Right lobe of liver (tissue), 4 donors: ENCODE measurements around the gene PFKL.

Source experiments
- POLR2A ChIP-seq: fragments of 450-650 bp; IDR thresholded peaks from one replicate; pipeline ENCODE4 v1.6.1; 2017; ENCODE audit warnings: antibody characterized with exemption, mild to moderate bottlenecking
- TF ChIP-seq, protein P1 (sequence below), 4 donors: fragments of 200-600 bp in 3 of 4; fragments of 450-650 bp in 1 of 4; IDR thresholded peaks; one replicate each; pipeline versions ENCODE4 v1.5.1 to v1.8.0; 2016 to 2022; ENCODE audit warnings: antibody characterized with exemption in 4 of 4, mild to moderate bottlenecking in 2 of 4
- donor health status: DM: no; HTN: no; CAD: no.
- donor health status: DM: no; HTN: no; CAD: no.
- donor health status: DM: no; HTN: yes; CAD: no.

DNA sequence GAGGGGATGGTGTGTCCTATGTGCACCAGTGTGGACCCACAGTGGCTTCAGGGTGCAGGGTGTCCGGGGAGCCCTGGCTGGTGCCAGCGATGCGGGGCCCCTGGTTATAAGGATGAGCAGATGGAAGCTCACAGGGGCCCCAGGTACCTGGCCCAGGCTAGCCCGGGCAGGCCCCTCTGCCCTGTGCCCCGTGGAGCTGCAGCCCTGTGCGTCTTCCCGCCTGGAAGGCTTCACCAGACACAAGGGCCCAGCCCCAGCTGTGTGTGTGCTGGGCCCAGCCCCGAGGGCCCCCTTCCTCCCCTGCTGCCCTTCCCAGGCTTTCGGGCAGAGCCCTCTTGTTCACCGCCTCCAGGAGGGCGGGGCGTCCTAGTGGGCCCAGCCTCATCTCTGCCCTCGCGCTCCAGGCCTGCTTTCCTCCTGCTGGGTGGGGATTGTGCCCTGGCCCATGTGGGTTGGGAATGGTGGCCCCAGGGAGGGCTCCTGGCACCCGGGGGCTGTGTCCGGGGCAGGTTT lies 15.9 kb downstream of the PFKL start:
- TF ChIP-seq, protein P1, sequence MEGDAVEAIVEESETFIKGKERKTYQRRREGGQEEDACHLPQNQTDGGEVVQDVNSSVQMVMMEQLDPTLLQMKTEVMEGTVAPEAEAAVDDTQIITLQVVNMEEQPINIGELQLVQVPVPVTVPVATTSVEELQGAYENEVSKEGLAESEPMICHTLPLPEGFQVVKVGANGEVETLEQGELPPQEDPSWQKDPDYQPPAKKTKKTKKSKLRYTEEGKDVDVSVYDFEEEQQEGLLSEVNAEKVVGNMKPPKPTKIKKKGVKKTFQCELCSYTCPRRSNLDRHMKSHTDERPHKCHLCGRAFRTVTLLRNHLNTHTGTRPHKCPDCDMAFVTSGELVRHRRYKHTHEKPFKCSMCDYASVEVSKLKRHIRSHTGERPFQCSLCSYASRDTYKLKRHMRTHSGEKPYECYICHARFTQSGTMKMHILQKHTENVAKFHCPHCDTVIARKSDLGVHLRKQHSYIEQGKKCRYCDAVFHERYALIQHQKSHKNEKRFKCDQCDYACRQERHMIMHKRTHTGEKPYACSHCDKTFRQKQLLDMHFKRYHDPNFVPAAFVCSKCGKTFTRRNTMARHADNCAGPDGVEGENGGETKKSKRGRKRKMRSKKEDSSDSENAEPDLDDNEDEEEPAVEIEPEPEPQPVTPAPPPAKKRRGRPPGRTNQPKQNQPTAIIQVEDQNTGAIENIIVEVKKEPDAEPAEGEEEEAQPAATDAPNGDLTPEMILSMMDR (IDR thresholded peaks at IDR 0.05), result no peak
- no peak for TF ChIP-seq POLR2A
